GM19193 (cell line): ENCODE results near the gene PIGH.

Experiments used
- POLR2A ChIP-seq: IDR thresholded peaks from 4 replicates; pipeline ENCODE4 v1.6.1; 2011; ENCODE audit not compliant: insufficient read depth, insufficient read length; ENCODE audit errors: extremely low read depth

The PIGH gene

DNA sequence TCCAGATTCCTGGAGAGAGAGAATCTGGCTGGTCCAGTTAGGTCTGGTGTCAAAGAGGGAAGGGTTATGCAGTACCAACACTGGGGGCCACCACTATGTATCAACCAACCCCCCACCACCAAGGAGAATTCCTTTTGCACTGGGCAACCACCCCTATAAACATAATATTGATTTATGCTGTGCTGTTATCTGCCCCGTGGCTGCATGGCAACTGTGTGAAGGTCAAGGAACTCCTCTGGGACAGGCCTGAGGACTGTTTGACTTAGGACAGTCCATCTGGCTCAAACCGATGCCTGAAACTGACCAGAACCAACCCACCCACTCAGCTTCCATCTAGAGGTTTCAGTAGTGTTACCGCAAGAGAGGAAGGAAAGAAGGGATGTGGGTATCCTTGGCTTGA, 46.5 kb downstream of the PIGH start:
- no peak for TF ChIP-seq POLR2A

DNA sequence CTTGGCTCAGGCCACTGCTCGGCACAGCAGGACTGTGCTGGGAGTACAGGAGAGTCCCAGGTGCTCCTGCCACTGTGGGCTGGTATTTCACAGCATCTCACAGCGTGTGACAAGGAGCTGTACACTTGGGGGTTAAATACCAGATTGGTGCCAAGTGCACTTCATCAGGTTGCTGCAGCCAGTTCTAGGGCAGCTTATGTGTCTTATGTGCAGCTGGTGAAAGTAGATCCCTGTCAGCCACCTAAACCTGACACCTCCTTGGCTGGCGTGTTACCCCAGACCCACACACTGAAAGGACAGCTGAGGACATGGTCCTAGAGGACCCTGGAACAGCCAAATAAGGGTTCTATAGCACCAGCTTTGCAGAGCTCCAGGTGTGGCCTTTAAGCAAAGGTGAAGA, 48.1 kb downstream of the PIGH start:
- TF ChIP-seq POLR2A = no peak

DNA sequence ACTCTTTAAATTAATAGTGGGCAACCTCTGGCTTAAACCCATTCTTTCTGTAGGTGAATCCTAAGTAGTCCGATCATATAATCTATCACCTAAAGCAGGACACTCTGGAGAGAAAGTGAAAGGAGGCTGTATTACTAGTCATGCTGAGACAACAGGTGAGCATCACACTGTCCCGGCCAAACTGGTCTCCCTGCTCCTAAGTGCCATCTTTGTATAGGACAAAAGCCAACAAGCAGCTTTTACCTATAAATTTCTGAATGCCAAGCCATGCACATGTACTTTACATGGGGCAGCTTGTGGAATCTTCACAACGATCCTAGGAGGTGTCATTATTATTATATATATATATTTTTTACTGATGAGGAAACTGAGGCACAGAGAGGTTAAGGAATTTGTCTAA, 48.9 kb downstream of the PIGH start:
- TF ChIP-seq POLR2A = no peak

DNA sequence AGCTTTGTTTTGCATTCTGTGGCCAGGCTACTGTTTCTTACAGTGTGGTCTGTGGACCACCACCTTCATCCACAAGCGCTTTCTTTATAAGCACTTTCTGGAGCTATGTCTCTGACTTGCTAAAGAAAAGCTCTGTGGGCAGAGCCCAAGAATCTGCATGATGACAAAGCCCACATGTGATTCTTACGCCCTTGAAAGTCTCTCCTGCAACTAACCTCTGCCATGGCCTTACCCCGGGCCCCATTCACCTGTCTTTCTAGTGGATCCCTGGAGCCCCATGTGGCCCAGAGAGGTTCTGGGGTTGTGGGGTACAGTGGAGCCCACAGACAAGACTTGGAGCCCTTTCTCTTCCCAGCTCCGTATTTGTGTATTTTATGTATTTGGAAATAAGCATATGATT, 50.3 kb downstream of the PIGH start:
- TF ChIP-seq POLR2A = no peak

DNA sequence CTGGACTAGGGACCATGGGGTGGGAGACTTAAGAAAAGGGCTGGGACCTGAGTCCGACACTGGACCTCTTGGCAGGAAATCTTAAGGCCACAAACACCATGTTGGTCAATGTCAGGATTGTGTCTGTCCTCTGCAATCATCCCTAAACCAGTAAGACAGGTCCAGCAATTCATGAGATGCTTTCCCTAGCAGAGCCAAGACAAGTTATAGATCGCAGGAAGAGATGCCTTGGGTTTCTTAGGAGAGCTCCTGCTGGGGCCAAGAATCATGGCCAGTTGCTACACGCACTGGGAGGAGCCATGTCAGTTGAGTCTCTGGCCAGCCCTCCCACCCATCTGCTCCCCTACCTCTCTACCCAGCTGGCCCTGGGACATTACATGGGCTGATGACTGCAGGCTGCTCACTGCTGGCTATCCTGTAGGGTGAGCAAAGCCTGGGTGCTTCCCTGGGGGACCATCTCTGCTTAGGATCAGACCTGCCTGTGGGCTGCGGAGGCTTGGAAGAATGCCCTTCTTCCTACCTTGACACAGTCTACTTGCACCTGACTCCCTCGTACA, 52.8 kb downstream of the PIGH start:
- TF ChIP-seq POLR2A = no peak

DNA sequence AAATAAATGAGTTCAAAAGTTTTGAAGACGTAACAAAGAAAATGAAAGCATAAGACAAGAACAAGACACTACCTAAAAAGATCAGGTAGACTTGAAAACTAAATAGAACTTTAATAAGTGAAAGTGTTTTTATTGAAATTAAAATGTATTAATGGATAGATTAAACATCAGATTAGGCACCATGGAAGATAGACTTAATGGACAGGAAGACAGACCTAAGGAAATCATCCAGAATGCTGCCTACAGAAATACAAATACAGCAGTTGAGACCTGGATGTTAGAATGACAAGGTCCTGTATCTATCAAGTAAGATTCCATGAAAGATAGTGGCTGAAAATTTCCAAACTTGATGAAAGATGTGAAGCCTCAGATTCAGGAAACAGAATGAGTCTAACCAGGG, 55.5 kb downstream of the PIGH start:
- TF ChIP-seq POLR2A = no peak

DNA sequence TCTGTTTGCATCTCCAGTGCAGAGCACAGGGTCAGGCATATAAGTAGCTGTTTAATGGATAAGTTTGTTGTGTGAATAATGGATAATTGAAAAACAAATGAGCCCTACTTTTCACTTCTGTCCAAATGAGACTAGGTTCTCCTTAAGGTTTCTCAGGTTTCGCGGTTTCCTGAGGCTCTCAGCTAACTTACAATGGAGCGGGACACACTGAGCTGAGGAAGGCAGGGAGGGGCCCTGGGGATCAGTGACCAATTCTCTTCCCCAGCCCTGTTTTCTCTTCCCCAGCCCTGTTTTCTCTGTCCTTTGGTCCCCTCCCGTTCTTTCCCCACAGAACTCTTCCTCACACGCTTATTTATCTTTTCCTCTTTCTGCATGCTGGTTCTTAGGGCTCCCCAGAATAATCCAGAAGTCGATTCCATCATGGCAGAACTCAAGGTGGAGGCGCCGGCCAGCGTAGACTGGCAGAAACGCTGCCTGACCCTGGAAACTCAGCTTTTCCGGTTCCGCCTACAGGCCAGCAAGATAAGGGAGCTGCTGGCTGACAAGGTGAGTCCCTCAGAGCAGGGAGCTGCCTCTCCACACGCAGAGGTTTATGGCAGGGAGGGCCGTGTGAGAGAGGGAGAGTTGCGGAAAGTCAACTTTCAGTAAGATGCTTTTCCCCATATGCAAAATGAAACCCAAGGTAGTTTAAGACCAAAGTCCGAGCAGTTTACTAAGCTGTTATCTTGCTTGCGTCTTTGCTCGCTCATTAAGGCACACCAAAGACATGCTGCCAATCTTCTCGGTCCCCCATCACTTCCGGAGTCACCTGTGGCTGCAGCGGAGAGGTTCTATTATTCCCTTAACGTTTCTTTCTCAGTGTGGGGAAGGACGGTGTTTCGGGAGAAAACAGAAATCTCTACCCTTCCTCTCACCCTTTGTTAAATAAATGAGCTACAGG, 58.4 kb downstream of the PIGH start:
- TF ChIP-seq POLR2A = no peak
